Stimulated activated CD8-positive, alpha-beta memory T cell treated with anti-CD3 and anti-CD28 coated beads, Interleukin-15, amount 100 ng/mL, for 24 hours (primary cell): ENCODE results near the gene PADI2.

Experiments
- DNase-seq: peaks from one replicate; pipeline ENCODE4 v3.0.0-alpha.2; 2020; ENCODE audit warnings: low read depth

PADI2 gene

DNA sequence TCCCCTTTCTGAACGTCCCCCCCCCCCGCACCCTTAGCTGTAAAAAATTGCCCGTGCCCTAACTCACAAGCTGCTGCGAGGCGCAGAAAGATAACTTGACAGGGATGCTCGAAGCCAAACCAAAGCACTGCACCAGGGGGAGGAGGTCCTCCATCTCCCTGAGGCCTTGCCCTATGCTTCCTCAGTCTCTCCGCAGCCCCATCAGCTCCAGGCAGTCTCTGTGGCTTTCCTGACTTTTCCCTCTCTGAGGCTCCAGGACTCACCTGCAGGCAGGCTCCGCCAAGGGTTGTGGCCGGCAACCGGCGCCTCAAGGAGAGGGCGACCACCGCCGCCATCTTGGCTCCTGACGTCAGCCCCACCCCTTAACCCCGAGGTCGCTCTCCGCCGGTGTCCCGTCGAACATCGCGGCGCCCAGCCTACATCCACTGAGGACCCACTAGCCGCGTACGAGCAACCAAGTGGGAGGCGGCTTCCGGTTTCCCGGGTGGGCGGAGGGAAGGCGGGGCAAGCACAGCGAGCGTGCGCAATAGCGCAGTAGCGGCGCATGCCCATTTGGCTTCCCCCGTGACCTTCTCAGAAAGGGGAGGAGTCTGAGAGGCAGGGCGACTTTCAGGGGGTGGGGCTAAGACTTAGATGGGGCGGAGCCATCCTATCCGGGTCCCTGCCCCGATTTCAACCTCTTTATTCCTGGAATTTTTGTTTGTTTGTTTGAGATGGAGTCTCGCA is 65.4 kb downstream of the PADI2 start, which contains the start of gene SDHB:
Gene SDHB, minus strand, starts transcription at position 348 of the 726 bp plus-strand sequence. Its CDS starts 13 bp downstream, at position 335.
- peak; percentile 99 for DNase-seq

DNA sequence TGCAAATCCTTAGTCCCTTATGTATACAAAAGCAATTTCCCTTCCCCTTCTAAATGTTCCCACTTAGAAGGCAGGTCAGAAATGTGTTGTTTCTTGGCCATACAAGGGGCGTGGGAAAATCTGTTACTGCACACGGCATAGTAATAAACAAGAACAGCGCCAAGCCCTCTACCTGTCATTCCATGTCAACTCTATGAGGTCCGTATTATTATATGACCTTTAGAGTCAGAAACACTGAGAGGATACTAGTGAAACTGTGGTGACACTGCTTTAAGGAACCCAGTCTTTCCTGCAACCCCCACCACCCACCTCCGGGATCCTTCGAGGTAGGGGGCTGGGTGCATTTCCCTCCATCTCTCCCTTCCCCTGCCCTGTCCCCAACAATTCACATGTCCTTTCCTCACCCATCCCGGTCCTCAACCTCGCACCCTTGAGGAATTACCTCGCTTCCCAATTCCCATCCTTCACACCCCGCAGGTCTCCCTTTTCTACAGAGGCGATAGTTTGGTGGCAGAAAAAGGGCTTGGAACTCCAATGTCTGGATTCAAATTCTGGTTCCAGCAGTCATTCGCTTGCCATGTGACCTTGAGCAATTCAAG is 66.1 kb downstream of the PADI2 start:
- DNase-seq = no peak

DNA sequence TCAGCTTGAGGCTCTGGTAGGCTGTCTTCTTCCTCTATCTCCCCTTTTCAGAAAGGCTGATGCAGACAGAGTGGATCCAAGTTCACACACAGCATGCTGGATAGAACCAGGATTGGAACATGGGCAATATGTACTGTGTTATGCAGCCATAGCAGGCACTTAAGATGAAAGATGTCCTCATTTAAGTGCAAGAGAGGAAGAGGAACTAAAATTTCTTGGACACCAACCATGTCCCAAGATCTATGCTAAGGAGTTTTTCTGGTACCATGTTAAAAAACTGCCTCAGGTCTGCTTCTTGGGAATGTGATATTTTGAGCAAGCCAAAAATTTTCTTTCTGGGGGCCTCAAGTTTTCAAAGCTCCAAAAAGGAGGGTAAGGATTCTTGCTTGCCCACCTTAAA is 66.6 kb downstream of the PADI2 start:
- DNase-seq = no peak

DNA sequence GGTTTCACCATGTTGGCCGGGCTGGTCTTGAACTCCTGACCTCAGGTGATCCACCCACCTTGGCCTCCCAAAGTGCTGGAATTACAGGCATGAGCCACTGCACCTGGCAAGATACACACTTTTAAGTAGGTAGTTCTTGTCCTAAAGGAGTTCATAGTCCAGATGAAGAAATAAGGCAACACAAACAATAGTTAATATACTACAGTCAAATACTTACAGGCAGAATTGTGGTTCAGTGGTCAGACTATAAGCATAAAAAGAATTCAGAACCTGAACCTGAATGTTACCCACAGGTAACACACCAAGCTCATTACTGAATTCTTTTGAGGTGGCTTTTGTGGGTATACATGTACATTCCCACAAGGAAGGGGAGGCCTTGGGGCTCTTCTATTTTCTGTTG is 67.2 kb downstream of the PADI2 start:
- DNase-seq = no peak

DNA sequence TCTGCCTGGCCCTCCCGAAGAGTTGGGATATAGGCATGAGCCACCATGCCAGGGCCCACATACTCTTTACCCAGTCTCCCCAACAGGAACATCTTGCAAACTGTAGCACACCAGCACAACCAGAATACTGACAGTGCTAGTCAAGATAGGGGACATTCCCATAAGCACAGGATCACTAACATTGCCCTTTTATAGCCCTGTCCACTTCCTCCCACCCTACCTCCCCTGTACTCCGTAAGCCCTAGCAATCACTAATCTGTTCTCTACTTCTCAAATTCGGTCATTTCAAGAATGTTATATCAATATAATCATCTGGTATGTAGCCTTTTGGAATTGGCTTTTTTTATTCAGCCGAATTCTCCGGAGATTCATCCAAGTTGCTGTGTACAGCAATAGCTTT is 71.3 kb downstream of the PADI2 start:
- no peak for DNase-seq

DNA sequence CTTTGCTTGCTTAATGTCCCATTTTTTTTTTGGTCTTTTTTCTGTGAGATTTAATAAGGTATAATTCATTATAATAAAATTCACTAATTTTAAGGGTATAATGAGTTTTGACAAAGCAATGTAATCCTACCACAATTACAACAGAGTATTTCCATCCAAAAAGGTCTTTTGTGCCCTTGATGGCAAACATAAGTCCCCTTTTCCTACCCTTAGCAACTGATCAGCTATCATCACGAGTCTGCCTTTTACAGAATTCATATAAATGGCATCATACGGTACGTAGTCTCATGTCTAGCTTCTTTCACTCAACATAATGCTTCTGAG is 73.0 kb downstream of the PADI2 start:
- no peak for DNase-seq

DNA sequence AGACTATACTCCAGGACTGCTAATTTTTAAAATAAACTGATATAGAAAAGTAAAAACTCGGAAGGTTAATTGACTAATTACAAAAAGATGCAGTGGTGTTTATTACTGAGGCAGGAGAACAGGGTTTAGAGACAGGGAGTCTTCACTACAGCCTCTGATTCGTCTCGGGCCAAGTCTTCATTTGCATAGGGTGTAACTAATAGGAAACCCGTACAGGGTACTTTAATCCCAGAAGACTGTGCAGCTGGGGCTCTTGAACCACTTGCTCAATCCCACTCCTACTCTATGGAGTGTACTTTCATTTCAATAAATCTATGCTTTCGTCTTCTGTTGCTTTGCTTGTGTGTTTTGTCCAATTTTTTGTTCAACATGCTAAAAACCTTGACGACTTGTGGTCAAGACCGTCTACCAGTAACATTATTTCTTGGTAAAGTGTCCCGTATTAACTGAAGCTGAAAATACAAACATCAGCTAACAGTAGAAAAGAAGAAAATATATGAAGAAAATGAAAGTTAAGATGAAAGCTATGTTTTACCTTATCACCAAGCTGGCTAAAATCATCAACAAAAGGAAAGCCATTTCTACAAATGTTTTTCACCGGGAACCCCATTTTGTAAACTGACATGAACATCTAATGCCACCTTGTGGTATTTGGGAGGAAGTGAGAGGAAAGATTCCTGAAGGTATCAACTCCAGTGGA is 73.5 kb downstream of the PADI2 start:
- DNase-seq = no peak

DNA sequence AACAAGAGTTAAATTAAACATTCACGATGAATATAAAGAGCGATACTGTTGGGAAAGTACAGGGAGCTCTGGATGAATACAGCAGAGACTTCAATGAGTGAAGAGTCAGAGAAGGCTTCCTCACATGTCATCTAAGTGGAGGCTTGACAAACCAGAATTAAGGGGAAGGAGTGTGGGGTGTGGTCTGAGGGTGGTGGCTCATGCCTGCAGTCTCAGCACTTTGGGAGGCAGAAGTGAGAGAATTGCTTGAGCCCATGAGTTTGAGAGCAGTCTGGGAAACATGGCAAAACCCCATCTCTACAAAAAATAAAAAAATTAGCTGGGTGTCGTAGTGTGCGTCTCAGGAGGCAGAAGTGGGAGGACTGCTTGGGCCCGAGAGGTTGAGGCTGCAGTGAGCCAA is 74.1 kb downstream of the PADI2 start:
- DNase-seq = no peak

DNA sequence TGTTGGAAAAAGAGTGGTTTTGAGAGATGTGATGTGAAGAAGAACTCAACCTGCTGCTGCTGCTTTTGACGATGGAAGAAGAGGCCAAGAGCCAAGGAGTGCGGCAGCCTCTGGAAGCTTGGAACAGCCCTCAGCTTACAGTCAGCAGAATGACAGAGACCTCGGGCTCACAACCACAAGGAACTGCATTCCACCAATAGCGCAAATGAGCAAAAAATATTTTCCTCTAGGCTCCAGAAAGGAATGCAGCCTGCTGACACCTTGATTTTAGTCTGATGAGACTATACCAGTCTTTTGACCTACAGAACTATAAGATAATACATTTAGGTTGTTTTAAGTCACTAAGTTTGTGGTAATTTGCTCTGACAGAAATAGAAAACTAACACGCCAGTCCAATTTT is 75.6 kb downstream of the PADI2 start:
- no peak for DNase-seq

DNA sequence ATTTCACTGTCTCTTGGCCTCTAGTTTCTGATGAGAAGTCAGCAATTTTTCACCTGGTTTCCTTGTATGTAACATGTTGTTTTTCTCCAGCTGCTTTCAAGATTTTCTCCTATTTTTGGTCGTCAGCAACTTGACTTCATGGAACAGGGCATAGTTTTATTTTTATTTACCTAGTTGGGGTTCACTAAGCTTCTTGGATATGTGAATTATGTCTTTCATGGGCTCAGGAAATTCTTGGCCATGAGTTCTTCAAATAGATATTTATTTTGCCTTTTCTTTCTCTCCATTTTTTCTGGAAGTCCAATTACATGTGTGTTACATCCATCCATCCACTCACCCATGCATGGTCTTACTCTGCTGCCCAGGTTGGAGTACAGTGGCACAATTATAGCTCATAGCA is 79.1 kb downstream of the PADI2 start:
- no peak for DNase-seq

DNA sequence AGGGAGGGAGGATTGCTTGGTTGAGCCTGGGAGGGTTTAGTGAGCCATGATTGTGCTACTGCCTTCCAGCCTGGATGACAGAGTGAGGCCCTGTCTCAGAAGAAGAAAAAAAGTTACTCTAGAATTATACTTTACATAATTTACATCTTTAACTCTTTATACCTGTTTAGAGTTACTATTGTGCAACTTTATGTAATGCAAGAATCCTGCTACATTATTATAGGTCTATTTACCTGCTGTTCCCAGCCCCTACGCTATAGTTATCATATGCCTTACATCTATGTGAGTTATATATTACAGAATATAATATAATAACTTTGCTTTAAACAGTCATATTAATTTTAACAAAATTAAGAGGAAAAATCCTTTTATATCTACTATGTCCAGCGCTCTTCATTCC is 79.7 kb downstream of the PADI2 start:
- DNase-seq = no peak

DNA sequence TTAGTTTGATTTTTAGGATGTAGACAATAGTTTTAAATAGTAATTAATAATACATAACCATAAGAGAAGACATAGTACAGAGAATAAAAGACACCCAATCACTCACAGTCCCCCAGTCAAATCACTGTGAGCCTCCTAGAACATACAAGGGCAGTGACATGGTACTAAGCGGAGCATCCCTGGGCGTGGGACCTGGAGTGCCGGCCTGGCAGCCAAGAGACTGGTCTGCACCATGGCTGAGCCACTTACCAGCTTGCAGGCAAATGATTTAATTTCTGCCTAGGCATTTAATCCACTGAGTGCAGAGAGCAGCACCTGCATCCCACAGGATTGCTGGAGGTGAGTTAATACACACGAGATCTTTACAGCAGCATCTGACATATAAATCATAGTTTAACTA is 85.8 kb downstream of the PADI2 start:
- DNase-seq = no peak

DNA sequence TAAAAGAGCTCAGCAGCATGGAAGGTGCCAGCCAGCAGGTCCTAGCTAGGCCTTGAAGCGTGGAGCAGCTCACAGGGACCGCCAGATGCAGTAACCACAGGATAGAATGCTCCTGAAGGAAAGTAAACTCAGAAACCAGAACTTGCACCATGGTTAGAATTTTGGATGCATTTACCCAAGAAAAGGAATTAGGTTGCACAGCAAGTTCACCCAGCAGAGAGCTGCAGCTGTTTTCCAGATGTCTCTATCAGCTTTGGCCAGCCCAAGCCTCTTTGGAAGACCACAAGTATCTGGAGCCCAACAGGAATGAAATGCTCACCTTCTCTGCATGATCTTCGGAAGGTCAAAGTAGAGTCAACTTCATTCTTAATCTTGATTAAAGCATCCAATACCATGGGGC is 86.5 kb downstream of the PADI2 start:
- no peak for DNase-seq

DNA sequence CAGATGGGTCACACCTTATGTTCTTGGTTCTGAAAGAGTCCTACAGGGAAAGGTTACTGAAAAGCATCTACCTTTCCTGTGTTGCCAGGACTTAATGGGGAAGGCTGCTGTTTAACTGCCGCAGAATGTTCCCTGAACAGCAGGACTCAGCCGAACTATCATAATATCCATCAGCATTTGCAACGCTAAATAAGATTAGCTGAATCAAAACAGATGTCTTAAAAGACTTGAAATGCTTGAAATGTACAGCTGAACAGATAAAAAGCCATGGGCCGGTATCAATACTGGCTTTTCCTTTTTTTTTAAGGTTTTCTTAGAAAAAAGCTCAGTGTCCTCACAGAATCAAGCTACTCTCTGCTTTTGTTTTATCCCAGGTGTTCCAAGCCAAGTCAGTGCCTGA is 87.8 kb downstream of the PADI2 start:
- no peak for DNase-seq

DNA sequence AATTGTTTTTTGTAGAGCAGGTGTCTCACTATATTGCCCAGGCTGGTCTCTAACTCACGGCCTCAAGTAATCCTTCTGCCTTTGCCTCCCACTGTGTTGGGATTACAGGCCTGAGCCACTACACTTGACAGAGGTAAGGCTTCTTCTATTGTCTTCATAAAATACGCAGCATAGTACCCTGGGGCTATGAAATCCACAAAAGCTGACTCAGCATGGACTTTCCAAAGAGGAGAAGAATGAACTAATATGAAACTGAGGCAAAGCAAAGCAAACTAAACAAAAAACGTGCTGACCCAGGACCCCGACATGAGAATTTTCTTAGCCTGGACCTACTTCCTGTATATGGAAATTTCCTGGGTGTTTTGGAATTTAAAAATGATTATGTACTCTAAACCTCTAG is 89.0 kb downstream of the PADI2 start:
- DNase-seq = no peak

DNA sequence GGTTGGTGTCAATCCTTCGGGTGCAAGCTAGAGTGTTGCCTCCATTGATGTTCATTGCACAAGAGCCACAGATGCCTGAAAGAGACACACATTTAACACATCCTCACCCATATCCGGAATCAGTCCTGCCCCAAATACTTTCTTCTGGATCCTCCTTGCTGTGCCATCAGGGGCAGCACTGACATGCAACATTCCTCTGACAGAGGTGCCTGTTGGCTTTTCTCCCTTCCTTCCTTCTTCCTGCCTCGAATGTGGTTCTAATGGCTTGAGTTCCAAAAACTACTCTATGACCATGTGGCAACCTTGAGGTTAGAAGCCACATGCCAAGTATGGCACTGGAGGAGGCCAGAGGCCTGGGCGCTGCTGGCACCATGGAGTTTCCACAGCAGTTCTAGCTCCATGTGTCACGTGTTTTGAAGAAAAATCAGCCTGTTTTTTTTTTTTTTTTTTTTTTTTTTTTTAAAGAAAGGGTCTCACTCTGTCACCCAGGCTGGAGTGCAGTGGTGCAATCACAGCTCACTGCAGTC is 90.5 kb downstream of the PADI2 start:
- no peak for DNase-seq

DNA sequence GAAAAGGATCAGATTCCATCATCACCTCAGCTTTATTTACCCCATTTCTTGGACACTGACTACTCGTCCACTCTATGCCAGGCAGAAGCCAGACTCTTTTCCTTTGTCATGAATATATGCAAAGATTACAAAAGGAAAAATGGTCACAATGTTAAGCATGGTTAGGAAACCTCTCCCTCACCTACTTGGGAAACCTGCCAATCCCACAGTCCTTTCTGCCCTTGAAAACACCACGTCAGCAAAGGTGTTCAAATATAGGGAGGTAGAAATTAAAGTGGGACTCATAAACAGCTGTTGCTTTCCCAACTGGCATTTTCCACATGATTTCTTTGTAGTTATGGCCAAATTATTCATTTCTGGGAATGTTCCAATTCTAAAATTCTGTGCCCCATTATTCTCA is 91.4 kb downstream of the PADI2 start:
- DNase-seq = no peak

DNA sequence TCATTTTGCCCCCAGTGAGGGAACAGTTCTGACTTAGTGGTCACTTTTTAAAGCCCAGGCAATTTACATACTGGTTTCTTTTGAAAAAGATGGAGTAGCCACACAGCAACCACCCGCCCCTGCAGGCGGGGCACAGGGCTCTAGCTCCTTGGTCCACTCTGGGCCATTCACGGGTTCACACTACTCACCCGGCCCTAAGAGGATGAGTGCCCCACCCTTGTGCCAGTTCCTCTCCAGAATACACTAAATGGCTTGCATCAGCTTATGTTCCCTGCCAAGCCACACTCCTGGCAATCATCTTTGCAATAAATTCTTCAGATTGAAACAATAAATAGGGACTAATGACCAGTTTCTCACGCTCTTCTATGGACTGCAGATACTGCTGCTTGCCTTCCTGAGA is 91.8 kb downstream of the PADI2 start:
- no peak for DNase-seq

DNA sequence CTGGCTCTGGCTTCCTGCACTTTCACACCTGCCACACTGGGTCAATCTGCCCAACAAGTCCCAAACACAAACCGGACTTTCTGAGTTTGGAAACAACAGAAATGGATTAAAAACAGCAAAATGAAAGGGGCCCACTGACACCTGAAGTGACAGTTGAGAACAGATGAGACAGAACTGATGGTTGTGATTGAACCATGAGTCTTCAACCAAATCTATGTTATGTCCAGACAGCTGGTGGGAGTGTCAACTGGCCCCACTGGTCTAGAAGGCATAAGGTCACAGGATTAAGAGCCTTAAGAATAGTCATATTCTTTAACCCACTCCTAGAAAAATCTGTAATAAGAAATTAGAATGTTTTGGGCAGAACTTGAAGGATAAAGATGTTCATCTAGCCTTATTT is 94.5 kb downstream of the PADI2 start:
- DNase-seq = no peak

DNA sequence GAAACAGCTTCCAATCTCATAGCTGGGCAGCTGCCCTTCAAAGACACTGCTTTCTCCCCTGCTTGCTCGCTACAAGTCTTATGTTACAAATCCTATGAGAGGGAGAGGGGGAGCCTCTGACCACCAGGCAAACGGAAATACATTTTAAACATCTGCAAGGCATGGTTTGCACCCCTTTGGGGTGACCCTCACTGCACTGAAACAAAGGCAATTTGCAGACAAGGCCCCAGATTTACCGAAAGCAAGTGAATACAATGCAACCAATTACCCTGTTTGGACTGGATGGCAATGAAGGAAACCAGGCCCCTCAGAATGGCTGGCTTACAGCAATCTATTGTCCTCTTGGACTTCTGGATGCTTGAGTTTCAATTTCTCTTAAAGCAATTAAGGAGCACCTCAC is 95.7 kb downstream of the PADI2 start:
- DNase-seq = no peak

DNA sequence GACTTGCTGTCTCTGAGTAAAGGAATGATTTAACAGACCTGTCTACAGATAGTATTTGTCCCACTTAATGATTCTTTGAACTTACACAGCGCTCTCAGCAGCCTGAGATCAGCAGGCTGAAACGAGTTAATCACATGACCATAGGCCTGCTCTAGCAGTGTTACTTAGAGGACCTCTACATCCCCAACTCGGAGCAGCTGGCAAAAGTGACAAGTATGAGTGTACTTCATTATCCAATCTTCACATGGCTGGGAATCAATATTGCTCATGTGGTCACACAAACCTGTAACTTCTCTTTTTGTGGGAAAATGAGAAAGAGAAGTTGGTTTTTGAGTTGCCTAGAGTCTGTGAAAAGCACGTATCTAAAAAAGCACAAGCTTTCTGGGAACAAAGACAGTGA is 96.1 kb downstream of the PADI2 start:
- no peak for DNase-seq

DNA sequence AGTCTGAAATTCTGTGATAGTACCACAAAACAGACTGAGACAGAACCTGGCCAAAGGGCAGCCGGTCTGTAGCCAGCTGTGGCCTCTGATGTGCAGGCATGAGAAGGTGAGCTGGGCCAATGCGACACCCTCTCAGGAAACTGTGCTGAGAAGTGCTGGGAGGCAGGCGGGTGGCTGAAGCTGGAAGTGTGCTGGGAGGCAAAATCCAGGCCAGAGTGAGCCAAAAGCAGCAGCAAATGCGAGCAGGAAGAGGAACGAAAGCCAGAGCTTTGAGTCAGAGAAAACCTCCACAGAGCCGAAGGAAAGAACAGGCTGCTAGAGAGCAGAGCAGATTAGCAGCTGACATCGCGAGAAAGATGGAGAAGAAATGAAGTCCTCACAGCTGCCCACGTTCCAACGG is 97.4 kb downstream of the PADI2 start:
- no peak for DNase-seq

DNA sequence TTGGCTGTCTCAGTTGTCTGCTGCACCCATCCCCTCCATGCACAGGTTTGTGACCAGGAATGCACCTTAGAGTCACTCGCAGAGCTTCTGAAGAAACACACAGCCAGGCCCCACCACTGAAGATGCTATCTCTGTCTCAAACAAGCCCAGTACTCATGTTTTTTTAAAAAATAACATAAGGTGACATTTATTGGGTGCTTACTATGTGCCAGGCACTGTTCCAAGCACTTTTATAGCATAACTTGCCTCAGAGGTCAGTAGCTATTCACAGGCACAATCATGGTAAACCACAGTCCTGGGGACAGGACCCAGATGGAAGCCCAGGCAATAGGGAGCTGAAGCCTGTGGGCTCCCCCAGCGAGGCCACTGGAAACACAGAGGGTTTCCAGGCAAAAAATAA is 98.7 kb downstream of the PADI2 start:
- no peak for DNase-seq
